SJSA1 (cell line): ENCODE results near the gene OSBPL6. TPM values are rescaled to one million over a fixed set of nuclear protein-coding genes. Genes with fewer than 3 reads are reported as not detected.
"Not testable (repeated sequence)": the region's sequence is repeated elsewhere in the genome, so short reads cannot be mapped to it uniquely, and the experiment has no call there.

Source experiments
- DNase-seq, 2 experiments: peaks; one replicate each; pipeline ENCODE4 v3.0.0-alpha.2; 2015 to 2020; ENCODE audit warnings: low spot score in 2 of 2, low read depth in 1 of 2
- H3K27ac ChIP-seq: fragments of 250-450 bp; sonication (Bioruptor Pico); 2 replicates; pipeline ENCODE4 v1.5.1; 2020; ENCODE audit warnings: mild to moderate bottlenecking, moderate library complexity
- H3K27me3 ChIP-seq: fragments of 250-450 bp; sonication (Bioruptor Pico); replicated peaks from 2 replicates; pipeline ENCODE4 v1.5.1; 2020; ENCODE audit warnings: mild to moderate bottlenecking, moderate library complexity
- H3K36me3 ChIP-seq: fragments of 250-450 bp; sonication (Bioruptor Pico); 2 replicates; pipeline ENCODE4 v1.5.1; 2020; ENCODE audit warnings: mild to moderate bottlenecking
- H3K4me1 ChIP-seq: fragments of 250-450 bp; sonication (Bioruptor Pico); replicated peaks from 2 replicates; pipeline ENCODE4 v1.6.1; 2021; ENCODE audit warnings: mild to moderate bottlenecking
- H3K4me3 ChIP-seq: fragments of 250-450 bp; sonication (Bioruptor Pico); 2 replicates; pipeline ENCODE4 v1.5.1; 2020; ENCODE audit warnings: mild to moderate bottlenecking
- H3K9me3 ChIP-seq: fragments of 250-450 bp; sonication (Bioruptor Pico); replicated peaks from 2 replicates; pipeline ENCODE4 v1.5.1; 2020; ENCODE audit warnings: mild to moderate bottlenecking
- total RNA-seq: library from RNA; depleted of rRNA; stranded (reverse); fragments of >200 nt; shearing (Covaris generic); gene quantifications from 2 replicates; pipeline ENCODE4 v1.2.3, GENCODE V29; 2014

OSBPL6 gene
- total RNA-seq, 1 experiment from 2014 or later = 0.95 TPM

DNA sequence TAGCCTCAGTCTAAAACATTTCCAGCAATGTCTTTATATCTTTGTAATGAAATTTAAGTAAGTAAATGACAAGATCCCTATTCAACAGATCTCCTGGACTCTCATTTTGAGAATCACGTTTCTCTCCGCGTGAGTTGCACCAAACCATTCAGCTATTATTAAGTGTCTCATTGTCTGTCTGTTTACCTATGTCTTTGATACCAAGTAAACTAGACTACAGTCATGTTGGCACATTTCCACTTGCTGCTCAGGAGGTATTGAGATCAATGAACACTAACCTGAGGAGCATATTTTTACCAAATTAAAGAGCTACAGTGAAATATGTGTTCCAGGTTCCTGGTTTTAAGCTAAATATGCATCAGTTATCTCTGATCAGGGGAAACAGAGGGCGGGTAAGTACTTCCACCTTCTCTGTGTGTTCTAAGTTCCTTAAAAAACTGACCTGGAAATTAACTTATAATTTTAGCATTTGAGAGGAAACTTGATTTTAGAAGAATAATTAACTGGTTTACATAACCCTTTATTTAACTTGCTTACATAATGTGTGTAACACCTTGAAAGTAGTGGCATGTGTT, 125.8 kb downstream of the OSBPL6 start:
- no peaks in the 10 kb centered on the region for H3K4me1 ChIP-seq
- H3K27ac ChIP-seq = no peak overlapping the region
- H3K4me3 ChIP-seq = no peak overlapping the region
- DNase-seq = no peak
- H3K36me3 ChIP-seq = no peaks in the 10 kb centered on the region
- no peaks in the 10 kb centered on the region for H3K9me3 ChIP-seq
- no peaks in the 10 kb centered on the region for H3K27me3 ChIP-seq

DNA sequence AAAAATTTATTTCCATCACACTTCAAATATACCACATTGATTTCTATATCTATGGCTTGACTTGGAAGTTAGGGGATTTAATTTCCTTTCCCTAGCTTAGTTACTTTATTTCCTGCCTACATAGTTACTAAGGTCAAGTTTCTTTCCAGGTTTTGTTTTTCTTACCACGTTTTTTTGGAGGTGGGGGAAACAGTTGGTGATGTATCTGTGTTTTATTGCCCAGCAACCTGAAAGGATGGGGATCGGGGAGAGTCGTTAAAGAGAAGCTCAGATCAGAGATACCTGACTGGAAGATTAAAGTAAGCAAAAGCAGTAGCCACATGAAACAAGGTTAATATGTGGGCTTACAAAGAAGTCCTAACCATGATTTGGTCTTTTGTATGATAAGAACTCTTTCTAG, 127.8 kb downstream of the OSBPL6 start:
- Histone ChIP-seq H3K9me3 (no peaks in the 10 kb centered on the region), H3K36me3 (no peaks in the 10 kb centered on the region), H3K4me3 (no peak overlapping the region), H3K27me3 (no peaks in the 10 kb centered on the region), H3K27ac (no peak overlapping the region), H3K4me1 (no peaks in the 10 kb centered on the region)
- no peak for DNase-seq

DNA sequence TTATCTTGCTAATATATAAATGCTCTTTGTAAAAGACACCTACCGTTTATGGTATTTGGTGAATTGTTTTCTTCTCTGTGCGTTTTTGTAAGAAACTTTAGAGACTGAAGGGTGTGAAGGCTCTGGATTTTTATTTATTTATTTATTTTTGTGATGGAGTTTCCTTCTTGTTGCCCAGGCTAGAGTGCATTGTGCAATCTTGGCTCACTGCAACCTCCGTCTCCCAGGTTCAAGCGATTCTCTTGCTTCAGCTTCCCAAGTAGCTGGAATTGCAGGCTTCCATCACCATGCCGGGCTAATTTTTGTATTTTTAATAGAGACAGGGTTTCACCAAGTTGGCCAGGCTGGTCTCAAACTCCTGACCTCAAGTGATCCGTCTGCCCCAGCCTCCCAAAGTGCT, 129.0 kb downstream of the OSBPL6 start:
- H3K4me3 ChIP-seq, H3K4me1 ChIP-seq, H3K36me3 ChIP-seq, H3K27me3 ChIP-seq, DNase-seq, H3K9me3 ChIP-seq, H3K27ac ChIP-seq: not testable (repeated sequence)

DNA sequence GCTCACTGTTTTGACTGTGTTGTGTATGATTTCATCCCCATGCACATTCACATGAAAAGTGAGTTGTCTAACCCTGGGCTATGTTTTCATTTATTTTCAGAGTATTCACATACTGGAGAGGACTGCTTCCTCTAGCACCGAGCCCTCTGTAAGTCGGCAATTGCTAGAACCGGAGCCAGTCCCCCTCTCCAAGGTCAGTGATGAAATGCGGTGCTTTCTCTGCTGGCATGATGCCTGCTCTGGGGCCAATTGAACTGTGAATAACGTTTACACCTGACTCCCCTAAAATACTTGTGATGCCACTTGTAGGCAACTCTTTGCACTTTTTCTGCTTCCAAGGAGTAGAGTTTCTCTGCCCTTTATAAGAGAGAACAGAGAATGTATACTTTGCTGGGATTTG, 129.8 kb downstream of the OSBPL6 start:
- no peak overlapping the region for H3K27ac ChIP-seq
- no peaks in the 10 kb centered on the region for H3K36me3 ChIP-seq
- no peak for DNase-seq
- H3K4me1 ChIP-seq = no peaks in the 10 kb centered on the region
- H3K4me3 ChIP-seq = no peak overlapping the region
- no peaks in the 10 kb centered on the region for H3K9me3 ChIP-seq
- no peaks in the 10 kb centered on the region for H3K27me3 ChIP-seq

DNA sequence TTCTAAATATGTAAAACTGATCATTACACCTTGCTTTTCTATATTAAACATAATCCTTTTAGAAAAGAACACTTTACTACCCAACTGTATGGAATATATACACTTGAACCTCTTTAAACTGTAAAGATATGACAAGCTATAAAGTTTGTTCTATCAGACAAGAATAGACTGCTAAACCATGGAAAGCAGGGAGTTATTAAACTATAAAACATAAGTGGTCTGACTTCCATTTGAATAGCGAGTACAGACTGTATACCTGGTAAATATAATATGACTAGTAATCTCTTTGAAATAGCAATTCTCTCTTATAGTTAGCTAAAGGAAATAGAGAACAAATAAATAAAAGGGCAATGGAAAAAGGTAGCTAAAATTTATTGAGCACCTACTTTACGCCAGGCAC, 131.0 kb downstream of the OSBPL6 start:
- Histone ChIP-seq H3K27me3 (no peaks in the 10 kb centered on the region), H3K36me3 (no peaks in the 10 kb centered on the region), H3K4me3 (no peak overlapping the region), H3K4me1 (no peaks in the 10 kb centered on the region), H3K27ac (no peak overlapping the region), H3K9me3 (no peaks in the 10 kb centered on the region)
- DNase-seq = no peak

DNA sequence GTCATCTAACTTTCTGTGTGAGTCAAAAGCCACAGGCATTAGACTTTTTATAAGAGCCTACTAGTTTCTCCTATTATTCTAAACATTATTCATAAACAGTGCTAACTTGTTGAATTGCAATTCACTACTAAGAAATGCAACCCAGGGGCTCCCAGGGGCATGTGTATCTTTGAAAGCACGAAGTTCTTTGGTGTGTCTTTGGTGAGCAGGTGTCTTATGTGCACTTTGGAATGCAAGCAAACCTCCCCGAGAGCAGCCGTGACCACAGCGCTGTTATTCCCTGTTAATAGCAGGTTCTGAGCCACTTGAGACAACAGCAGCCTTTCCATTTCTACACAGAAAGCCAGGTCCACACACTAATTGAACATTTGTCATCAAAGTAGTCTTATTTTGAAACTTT, 133.2 kb downstream of the OSBPL6 start:
- H3K9me3 ChIP-seq = no peaks in the 10 kb centered on the region
- no peak overlapping the region for H3K4me3 ChIP-seq
- no peaks in the 10 kb centered on the region for H3K4me1 ChIP-seq
- H3K36me3 ChIP-seq = no peaks in the 10 kb centered on the region
- H3K27ac ChIP-seq = no peak overlapping the region
- DNase-seq = no peak
- H3K27me3 ChIP-seq = no peaks in the 10 kb centered on the region

DNA sequence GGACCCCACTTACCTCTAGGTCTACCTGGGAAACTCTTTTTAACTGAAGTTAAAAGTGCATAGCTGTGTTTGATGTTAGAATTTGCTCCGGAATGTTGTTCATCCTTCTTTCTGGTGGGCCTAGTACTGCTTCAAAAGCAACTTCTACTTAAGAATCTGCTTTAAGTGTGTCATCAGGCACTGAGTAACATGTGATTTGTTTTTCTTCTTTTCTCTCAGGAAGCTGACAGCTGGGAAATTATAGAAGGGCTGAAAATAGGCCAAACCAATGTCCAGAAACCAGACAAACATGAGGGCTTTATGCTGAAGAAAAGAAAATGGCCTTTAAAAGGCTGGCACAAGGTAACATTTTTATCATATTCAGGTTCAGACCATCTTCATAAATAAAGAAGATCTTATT, 133.7 kb downstream of the OSBPL6 start:
- H3K27ac ChIP-seq = no peak overlapping the region
- H3K4me3 ChIP-seq = no peak overlapping the region
- no peaks in the 10 kb centered on the region for H3K27me3 ChIP-seq
- H3K9me3 ChIP-seq = no peaks in the 10 kb centered on the region
- no peaks in the 10 kb centered on the region for H3K36me3 ChIP-seq
- DNase-seq = no peak
- H3K4me1 ChIP-seq = no peaks in the 10 kb centered on the region

DNA sequence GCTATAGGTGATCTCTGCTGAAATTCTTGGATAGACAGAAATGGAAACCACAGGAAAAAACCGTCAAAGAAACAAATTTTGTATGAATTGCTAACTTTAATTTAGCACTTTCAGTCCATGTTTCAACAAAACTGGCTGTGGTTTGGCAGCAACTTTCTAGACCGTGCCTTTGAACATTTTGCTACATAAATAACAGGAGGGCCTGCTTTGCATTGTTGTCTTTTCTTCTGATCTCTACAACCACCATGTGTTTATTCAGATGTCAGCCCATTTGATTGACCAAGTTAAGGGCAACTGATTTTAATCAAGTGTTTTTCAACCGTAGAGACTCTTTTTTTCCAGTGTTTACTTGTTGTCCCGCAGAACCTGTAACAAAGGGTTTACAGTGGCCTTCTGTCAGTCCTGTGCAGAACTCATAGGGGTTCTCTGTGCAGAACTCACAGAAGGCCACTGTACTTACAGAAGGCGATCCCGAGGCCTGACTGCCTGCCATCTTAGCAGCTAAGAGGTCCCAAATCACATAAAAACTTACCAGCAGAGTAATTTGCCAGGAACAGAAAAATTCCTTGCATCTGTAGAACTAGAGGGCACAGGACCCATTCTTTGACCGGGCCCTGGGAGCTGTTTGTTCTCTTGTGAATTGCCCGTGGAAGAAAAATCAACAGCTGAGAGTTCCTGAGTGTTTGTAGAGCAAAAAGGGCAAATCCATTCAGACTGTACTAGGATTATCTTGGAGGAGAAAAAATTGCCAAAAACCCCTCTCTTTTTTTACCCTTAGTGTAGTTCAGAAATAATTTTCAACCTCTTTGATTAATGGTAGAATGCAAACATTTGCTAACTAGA, 136.1 kb downstream of the OSBPL6 start:
- Histone ChIP-seq H3K9me3 (no peaks in the 10 kb centered on the region), H3K4me1 (no peaks in the 10 kb centered on the region), H3K27ac (no peak overlapping the region), H3K36me3 (no peaks in the 10 kb centered on the region), H3K27me3 (no peaks in the 10 kb centered on the region), H3K4me3 (no peak overlapping the region)
- DNase-seq = no peak

DNA sequence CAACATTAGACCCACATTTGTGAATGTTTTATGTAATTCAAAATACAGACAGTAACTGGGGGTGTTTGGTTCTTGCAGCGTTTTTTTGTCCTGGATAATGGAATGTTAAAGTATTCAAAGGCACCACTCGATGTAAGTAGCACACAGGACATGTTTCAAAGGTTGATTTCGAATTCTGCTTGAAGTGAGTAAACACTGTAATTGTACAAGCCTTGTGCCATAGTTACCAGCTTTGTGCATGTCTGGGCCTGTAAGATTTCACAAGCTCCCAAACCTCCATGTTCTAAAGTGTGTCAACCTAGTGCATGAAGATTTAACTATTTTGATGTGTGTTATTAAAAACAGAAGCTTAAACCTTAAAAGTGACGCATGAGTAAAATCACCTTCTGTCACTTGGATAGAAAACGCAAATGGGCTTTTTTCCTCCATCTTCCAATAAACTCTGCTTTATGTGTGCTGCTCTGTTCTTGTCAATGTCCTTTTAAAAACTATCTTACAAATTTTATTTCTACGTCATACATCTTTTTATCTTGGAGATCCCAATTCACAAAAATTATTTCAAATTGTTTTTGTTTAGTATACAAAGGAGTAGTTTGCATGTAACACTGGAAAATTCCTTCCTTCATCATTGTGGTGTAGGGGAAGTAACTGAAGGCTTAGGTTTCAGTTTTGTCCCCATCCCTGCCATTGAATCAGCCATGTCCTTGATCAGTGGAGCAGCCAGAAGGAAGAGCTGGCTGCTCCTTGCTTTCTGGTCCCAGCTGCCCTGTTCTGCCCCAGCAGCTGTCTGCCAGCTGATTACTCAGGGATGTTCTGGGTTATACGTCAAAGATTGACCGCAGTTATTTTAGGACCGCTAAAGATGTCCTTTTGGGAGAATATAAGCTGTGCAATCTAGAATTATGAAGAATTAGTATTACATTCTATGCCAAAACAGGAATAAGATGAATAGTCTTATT, 137.4 kb downstream of the OSBPL6 start:
- H3K27me3 ChIP-seq = no peaks in the 10 kb centered on the region
- H3K4me3 ChIP-seq = no peak overlapping the region
- H3K4me1 ChIP-seq = no peaks in the 10 kb centered on the region
- no peak overlapping the region for H3K27ac ChIP-seq
- no peak for DNase-seq
- no peaks in the 10 kb centered on the region for H3K9me3 ChIP-seq
- H3K36me3 ChIP-seq = no peaks in the 10 kb centered on the region

DNA sequence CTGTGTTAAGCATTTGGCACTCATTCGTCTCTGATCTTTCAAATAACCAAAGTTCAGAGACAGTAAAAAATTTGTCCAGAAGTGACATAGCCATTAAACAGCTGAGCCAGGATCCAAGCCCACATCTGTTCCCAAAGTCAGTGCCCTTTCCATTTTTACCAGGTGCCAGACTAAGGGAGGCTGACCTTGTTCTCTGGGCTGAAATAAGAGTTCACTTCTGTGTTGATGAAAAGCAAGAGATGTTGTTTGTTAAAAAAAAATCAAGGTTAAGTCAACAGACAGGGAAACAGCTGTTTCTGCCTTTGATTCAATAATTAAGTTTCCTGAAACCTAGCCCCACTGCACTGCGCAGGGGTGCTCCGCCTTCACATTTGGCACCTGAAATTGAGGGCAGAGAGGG, 139.5 kb downstream of the OSBPL6 start:
- Histone ChIP-seq H3K27ac (no peak overlapping the region), H3K36me3 (no peaks in the 10 kb centered on the region), H3K27me3 (no peaks in the 10 kb centered on the region), H3K4me3 (no peak overlapping the region), H3K4me1 (no peaks in the 10 kb centered on the region), H3K9me3 (no peaks in the 10 kb centered on the region)
- no peak for DNase-seq

DNA sequence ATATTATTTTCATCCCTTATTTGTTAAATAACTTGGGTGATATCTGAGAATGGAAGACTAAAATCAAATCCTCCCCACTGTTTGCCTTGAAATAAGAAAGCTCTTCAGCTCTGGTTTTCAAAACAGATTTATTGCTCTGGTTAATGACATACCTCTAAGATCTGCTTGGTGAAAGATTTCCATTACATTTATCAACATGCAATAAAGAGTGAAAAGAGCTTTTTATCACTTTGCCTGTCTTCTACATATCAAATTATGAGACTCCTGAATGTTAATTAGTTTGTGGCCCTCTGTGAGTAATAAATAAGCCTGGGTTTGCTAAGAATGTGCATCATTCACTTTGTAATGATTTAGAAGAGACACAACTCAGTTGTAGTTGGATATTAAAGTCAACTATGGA, 140.9 kb downstream of the OSBPL6 start:
- Histone ChIP-seq H3K9me3 (no peaks in the 10 kb centered on the region), H3K27ac (no peak overlapping the region), H3K36me3 (no peaks in the 10 kb centered on the region), H3K4me1 (no peaks in the 10 kb centered on the region), H3K4me3 (no peak overlapping the region), H3K27me3 (no peaks in the 10 kb centered on the region)
- no peak for DNase-seq

DNA sequence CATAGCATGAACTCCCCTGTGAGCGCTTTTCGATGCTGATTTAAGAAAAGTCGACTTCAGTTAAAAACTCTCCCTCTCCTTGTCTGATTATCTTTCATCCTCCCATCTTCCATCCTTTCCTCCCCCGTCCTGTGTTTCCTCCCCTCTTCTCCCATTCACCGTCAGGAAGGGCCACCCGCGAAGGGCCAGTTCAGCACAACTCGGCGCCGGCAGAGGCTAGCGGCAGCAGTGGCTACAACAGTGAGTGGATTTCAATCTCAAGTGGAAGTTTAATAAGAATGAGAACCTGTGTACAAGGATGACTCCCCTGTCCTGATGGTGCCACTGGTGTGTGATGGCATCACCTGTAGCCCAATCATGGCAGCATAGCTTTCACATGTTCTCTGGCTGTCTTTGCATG, 149.8 kb downstream of the OSBPL6 start:
- no peaks in the 10 kb centered on the region for H3K4me1 ChIP-seq
- no peaks in the 10 kb centered on the region for H3K36me3 ChIP-seq
- H3K4me3 ChIP-seq = no peak overlapping the region
- no peaks in the 10 kb centered on the region for H3K27me3 ChIP-seq
- no peak overlapping the region for H3K27ac ChIP-seq
- H3K9me3 ChIP-seq = no peaks in the 10 kb centered on the region
- DNase-seq = no peak

DNA sequence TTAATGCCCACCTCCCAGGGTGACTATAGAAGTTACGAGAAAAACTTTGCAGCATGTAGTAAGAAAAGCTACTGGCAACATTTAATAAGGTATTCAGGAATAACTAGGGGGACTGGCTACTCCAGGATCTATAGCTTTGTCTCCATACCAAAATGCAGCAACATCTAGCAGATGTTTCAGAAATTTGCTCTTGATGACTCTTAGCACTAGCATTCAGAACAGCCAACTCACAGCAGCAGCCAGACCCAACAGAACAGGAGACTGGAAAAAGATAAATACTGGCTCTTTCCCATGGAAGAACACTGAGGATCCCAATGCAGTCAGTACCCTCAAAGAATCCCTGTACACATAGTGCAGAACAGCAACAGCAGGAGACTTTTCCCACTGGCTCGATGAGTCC, 151.6 kb downstream of the OSBPL6 start:
- Histone ChIP-seq H3K9me3 (no peaks in the 10 kb centered on the region), H3K27me3 (no peaks in the 10 kb centered on the region), H3K27ac (no peak overlapping the region), H3K36me3 (no peaks in the 10 kb centered on the region), H3K4me1 (no peaks in the 10 kb centered on the region), H3K4me3 (no peak overlapping the region)
- DNase-seq = no peak

DNA sequence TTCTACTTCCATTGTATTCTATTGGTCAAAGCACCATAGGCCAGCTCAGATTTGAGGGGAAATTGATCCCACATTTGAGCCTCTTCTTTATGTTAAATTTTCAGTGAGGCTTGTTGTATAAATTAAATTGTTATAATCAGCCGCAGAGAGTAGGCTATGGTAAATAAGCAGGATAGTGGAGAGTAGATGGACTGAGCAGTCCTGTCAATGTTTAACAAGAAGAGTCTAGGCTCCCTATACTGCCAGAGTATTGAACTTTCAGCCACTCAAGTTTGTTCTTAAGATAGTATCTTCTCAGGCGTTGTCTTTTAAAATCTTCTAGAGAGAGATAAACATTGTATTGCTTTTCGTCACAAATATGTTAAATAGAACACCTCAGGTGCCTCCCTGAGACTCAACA, 155.7 kb downstream of the OSBPL6 start:
- H3K4me1 ChIP-seq = no peaks in the 10 kb centered on the region
- H3K9me3 ChIP-seq = no peaks in the 10 kb centered on the region
- DNase-seq = no peak
- H3K27ac ChIP-seq = no peak overlapping the region
- no peaks in the 10 kb centered on the region for H3K27me3 ChIP-seq
- no peak overlapping the region for H3K4me3 ChIP-seq
- H3K36me3 ChIP-seq = no peaks in the 10 kb centered on the region
